Hepatocyte (in vitro differentiated cells): ENCODE measurements around the gene EVL. TPM values are rescaled to one million over a fixed set of nuclear protein-coding genes. Genes with fewer than 3 reads are reported as not detected.

ENCODE experiments used
- DNase-seq: peaks from one replicate; pipeline ENCODE4 v3.0.0-alpha.2; 2016; ENCODE audit warnings: low spot score
- H2AFZ ChIP-seq: fragments of 200-600 bp; sonication (generic); 2 replicates; pipeline ENCODE4 v1.6.0; 2016; ENCODE audit warnings: antibody characterized with exemption, mild to moderate bottlenecking
- H3K27ac ChIP-seq: fragments of 200-600 bp; sonication (generic); 2 replicates; pipeline ENCODE4 v1.5.1; 2016; ENCODE audit warnings: mild to moderate bottlenecking
- H3K27me3 ChIP-seq: fragments of 200-600 bp; sonication (generic); 2 replicates; pipeline ENCODE4 v1.6.1; 2016
- H3K36me3 ChIP-seq: fragments of 200-600 bp; sonication (generic); replicated peaks from 2 replicates; pipeline ENCODE4 v1.5.1; 2016; ENCODE audit warnings: low read depth; ENCODE audit not compliant: insufficient read depth
- H3K4me1 ChIP-seq: fragments of 200-600 bp; sonication (generic); 2 replicates; pipeline ENCODE4 v1.5.1; 2016; ENCODE audit warnings: mild to moderate bottlenecking, moderate library complexity; ENCODE audit not compliant: insufficient read depth
- H3K4me2 ChIP-seq: fragments of 200-600 bp; sonication (generic); 2 replicates; pipeline ENCODE4 v1.6.0; 2016
- H3K4me3 ChIP-seq: fragments of 200-600 bp; sonication (generic); 2 replicates; pipeline ENCODE4 v1.5.1; 2016; ENCODE audit warnings: mild to moderate bottlenecking
- H3K79me2 ChIP-seq: fragments of 200-600 bp; sonication (generic); 2 replicates; pipeline ENCODE4 v1.6.0; 2017; ENCODE audit warnings: mild to moderate bottlenecking
- H3K9me2 ChIP-seq: fragments of 200-600 bp; sonication (generic); replicated peaks from 2 replicates; pipeline ENCODE4 v1.6.0; 2017; ENCODE audit warnings: mild to moderate bottlenecking; ENCODE audit not compliant: insufficient read depth
- H3K9me3 ChIP-seq: fragments of 200-600 bp; sonication (generic); 2 replicates; pipeline ENCODE4 v1.5.1; 2016; ENCODE audit warnings: low read depth, mild to moderate bottlenecking
- H4K20me1 ChIP-seq: fragments of 200-600 bp; sonication (generic); 2 replicates; pipeline ENCODE4 v1.6.0; 2016; ENCODE audit warnings: mild to moderate bottlenecking; ENCODE audit not compliant: insufficient read depth, poor library complexity, severe bottlenecking
- EZH2 ChIP-seq: fragments of 200-600 bp; sonication (generic); IDR thresholded peaks from 2 replicates; pipeline ENCODE4 v1.6.1; 2016; ENCODE audit warnings: antibody characterized with exemption, mild to moderate bottlenecking, borderline replicate concordance
- EZH2phosphoT487 ChIP-seq: fragments of 200-600 bp; sonication (generic); IDR thresholded peaks from one replicate; pipeline ENCODE4 v1.6.1; 2018; ENCODE audit warnings: antibody characterized with exemption, mild to moderate bottlenecking, low read depth, moderate library complexity; ENCODE audit not compliant: unreplicated experiment, severe bottlenecking
- WGBS: methylation state at CpG from one replicate; pipeline ENCODE4 v1.1.6; 2016; ENCODE audit warnings: low lambda C conversion rate; ENCODE audit errors: missing lambda C conversion rate; 5-methylcytosine and 5-hydroxymethylcytosine counted together
- polyA plus RNA-seq: library from polyadenylated mRNA; unstranded; fragments of >200 nt; fragmentation: Nextera tagmentation; extraction: Ambion mirVana; gene quantifications from 2 replicates; pipeline ENCODE4 v1.2.1, GENCODE V29; 2016
- total RNA-seq: library from RNA; depleted of rRNA; stranded (reverse); fragments of >200 nt; gene quantifications from 2 replicates; pipeline ENCODE4 v1.2.3, GENCODE V29; 2014
- TF ChIP-seq, protein P1 (sequence below): fragments of 200-600 bp; sonication (generic); IDR thresholded peaks from 2 replicates; pipeline ENCODE4 v1.5.1; 2016; ENCODE audit warnings: antibody characterized with exemption, mild to moderate bottlenecking; ENCODE audit not compliant: poor library complexity

EVL gene
- total and polyA plus RNA-seq, 2 experiments from 2014 or later: 60.5 to 77.2 TPM

DNA sequence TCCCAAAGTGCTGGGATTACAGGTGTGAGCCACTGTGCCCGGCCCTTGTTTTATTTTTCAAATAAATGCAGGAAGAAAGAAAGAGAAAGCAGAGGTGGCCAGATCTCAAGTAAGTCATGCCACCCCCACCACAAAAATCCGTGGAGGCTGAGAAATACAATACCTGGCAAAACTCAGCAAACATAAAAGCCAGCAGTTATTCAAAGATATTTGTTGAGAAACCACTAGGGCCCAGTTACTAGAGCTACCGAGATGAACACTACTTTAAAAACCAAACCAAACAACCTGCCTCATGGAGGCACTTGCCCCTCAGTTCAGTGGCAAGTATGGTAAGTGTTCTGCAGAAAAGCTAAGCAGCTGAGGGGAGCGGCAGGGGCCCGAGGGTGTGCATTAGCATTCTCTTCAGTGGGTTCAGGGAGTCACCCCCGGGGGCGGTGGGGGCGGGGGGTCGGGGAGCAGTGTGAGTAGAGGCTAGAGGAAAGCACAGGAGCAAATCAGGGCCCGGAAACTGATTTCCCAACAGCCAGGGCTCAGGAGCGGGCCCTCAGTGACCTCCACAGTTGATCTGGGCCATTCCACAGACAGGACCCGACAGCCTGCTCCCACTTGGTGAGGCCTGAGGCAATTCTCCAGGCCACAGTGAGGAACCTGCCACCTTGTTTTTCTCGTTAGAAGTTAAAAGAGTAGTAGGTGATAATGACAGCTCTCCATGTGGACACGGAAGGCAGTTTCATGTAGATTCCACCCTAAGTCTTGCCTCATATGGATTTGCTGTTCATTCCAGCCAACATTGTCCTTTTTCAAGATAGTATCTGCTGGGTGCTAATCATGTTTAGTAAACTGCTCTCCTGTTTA, 8.6 kb downstream of the EVL start:
- no peak overlapping the region for H3K4me3 ChIP-seq
- no peak overlapping the region for H3K27ac ChIP-seq
- H3K9me3 ChIP-seq: no peaks in the 10 kb centered on the region
- H3K27me3 ChIP-seq: no peaks in the 10 kb centered on the region
- peaks cover 83% of the 10 kb centered on the region for H3K79me2 ChIP-seq
- H3K36me3 ChIP-seq: no peaks in the 10 kb centered on the region
- no peak overlapping the region for H2AFZ ChIP-seq
- 79% methylated on average over 14 of the region's 14 CpGs for WGBS
- H3K9me2 ChIP-seq: no peaks in the 10 kb centered on the region
- peaks cover 8% of the 10 kb centered on the region for H3K4me1 ChIP-seq
- H3K4me2 ChIP-seq: no peak overlapping the region
- H4K20me1 ChIP-seq: no peaks in the 10 kb centered on the region
- no peak for TF ChIP-seq EZH2
- DNase-seq: no peak

DNA sequence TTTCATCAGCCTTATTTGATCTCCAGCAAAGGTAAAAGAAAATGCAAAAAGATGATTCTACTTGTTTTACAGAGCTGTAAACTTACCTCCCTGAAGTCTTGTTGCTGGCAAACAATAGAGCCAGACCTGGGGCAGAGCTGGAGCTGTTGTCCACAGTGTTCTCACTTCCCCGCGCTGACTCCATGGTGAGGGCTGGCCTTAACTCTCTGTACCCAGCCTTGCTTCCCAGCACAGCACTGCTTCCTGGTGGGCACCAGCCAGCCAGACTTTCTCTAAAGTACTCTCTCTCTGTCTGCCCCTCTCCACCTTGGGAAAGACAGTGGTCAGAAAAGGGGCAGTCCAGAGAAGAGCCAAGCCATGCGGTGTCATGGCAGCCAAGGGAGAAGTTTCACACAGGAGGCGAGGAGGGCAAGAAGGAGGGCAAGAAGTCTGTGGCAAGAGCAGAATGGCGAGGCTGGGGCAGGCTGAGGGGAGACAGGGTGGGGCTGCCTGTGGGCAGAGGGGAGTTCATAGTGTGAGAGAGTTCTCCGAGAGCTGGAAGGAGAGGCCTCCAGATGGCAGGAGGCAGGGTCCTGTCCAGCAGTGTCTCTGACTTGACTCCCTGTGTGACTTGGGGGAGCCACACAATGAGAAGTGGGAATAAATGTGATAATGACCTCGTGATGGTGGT, 9.3 kb downstream of the EVL start:
- H3K36me3 ChIP-seq: no peaks in the 10 kb centered on the region
- 99% methylated on average over 7 of the region's 7 CpGs for WGBS

DNA sequence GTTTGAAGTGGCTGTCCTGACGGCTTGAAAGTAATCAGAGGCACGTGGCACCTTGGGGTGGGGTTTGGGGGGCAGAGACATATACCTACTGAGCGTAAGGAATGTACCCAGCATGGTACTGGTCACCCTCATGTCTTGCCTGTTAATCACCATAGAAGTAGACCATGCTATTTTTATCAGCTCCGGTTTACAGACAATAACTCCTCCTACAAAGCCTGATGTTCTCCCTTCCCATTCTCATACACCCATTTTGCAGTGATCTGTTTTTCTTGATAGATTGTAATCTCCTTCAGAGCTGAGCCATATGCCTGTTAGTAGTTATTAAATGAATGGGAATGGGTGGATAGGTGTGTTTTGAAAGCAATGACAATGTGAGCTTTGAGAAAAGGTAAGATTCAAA, 10.5 kb downstream of the EVL start:
- no peaks in the 10 kb centered on the region for H3K9me2 ChIP-seq
- no peak overlapping the region for H3K4me2 ChIP-seq
- H3K27me3 ChIP-seq: no peaks in the 10 kb centered on the region
- no peaks in the 10 kb centered on the region for H3K9me3 ChIP-seq
- H3K4me3 ChIP-seq: no peak overlapping the region
- peaks cover 9% of the 10 kb centered on the region for H4K20me1 ChIP-seq
- H3K36me3 ChIP-seq: no peaks in the 10 kb centered on the region
- no peak overlapping the region for H2AFZ ChIP-seq
- DNase-seq: no peak
- no peak for TF ChIP-seq EZH2phosphoT487
- TF ChIP-seq, protein P1, sequence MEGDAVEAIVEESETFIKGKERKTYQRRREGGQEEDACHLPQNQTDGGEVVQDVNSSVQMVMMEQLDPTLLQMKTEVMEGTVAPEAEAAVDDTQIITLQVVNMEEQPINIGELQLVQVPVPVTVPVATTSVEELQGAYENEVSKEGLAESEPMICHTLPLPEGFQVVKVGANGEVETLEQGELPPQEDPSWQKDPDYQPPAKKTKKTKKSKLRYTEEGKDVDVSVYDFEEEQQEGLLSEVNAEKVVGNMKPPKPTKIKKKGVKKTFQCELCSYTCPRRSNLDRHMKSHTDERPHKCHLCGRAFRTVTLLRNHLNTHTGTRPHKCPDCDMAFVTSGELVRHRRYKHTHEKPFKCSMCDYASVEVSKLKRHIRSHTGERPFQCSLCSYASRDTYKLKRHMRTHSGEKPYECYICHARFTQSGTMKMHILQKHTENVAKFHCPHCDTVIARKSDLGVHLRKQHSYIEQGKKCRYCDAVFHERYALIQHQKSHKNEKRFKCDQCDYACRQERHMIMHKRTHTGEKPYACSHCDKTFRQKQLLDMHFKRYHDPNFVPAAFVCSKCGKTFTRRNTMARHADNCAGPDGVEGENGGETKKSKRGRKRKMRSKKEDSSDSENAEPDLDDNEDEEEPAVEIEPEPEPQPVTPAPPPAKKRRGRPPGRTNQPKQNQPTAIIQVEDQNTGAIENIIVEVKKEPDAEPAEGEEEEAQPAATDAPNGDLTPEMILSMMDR: no peak
- TF ChIP-seq EZH2: no peak
- 69% methylated on average over 4 of the region's 4 CpGs for WGBS
- peaks cover 17% of the 10 kb centered on the region for H3K4me1 ChIP-seq
- H3K27ac ChIP-seq: no peak overlapping the region
- H3K79me2 ChIP-seq: peaks cover 72% of the 10 kb centered on the region

More for the DNA sequence above, 9.3 kb downstream of the EVL start:
- Histone ChIP-seq H3K4me2 (no peak overlapping the region), H4K20me1 (peaks cover 1% of the 10 kb centered on the region), H3K4me1 (peaks cover 16% of the 10 kb centered on the region), H3K4me3 (no peak overlapping the region), H3K9me3 (no peaks in the 10 kb centered on the region), H3K27ac (no peak overlapping the region), H3K9me2 (no peaks in the 10 kb centered on the region), H3K27me3 (no peaks in the 10 kb centered on the region), H3K79me2 (peaks cover 77% of the 10 kb centered on the region), H2AFZ (no peak overlapping the region)
- TF ChIP-seq, protein P1: no peak
- TF ChIP-seq EZH2: no peak
- no peak for TF ChIP-seq EZH2phosphoT487
- DNase-seq: no peak

DNA sequence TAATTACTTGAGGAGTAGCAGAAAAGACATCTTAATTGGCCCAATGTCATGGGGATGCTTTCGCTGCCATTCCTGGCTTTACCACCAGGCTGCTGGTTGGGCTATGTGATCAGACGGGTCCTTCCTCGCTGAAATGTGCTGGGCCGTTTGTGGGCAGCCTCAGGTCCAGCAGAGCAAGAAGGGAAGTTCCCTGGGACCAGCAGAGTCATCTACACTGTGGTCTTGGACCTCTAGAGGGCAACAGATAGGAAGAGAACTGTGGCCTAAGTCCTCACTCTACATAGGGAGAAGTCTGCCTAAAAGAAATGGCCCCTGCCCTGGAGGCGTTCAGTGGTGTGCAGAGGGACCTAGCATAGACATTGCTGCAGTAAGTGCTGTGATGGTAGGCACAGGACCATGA, 10.9 kb downstream of the EVL start:
- DNase-seq: no peak

More for the DNA sequence above, 10.9 kb downstream of the EVL start:
- Histone ChIP-seq H3K9me2 (no peaks in the 10 kb centered on the region), H2AFZ (no peak overlapping the region), H3K27ac (peak overlapping the region; percentile 63), H3K4me2 (no peak overlapping the region), H3K36me3 (no peaks in the 10 kb centered on the region), H3K4me1 (peaks cover 17% of the 10 kb centered on the region), H3K79me2 (peaks cover 72% of the 10 kb centered on the region), H3K4me3 (no peak overlapping the region), H3K9me3 (no peaks in the 10 kb centered on the region), H4K20me1 (peaks cover 9% of the 10 kb centered on the region), H3K27me3 (no peaks in the 10 kb centered on the region)
- TF ChIP-seq EZH2 (no peak), EZH2phosphoT487 (no peak)
- TF ChIP-seq, protein P1: peak; percentile 11
- 84% methylated on average over 5 of the region's 5 CpGs for WGBS
